ENCODE data around the gene EFCAB8.
"Not testable (repeated sequence)": the region's sequence is repeated elsewhere in the genome, so short reads cannot be mapped to it uniquely, and the experiment has no call there.

EFCAB8 gene

DNA sequence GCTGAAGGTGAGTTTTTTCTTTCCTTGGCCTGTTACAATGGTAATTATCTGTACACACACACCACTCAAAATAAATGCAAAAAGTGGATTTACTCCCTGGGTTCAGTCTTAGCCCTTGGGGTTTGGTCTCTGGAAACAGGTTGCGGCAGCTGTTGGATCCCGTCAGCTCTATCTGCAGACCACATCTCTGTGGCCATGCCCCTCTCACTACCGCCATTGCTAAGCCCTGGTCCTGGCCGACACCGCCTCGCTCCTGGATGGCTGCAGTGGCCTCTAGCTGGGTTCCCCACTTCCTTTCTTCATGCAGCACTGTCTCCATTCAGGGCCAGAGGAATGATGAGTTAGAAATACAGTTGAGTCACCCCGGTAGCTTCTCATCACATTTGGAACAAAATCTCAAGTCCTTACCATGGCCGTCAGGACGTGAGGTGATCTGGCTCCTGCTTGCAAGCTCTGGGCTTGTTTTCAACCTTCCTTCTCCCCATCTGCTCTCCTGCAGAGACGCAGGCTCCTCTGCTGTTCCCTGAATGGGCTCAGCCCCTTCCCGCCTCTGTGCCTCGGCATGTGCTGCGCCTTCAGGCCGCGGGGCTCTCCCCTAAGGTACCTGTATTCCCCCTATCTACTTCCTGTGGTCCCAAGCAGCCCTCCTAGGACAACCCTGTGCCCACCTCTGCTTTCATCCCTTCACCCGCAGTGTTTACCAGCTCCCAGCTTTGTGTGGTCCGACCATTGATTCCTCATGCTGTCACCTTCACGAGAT, 38.0 kb downstream of the EFCAB8 start:
- Histone ChIP-seq H3K27me3 (ENCODE audit: control insufficient read depth in 1 of 2, insufficient read depth in 2 of 2, low read length in 2 of 2) (no peaks in the 10 kb centered on the region), H3K36me3 (ENCODE audit: control insufficient read depth in 2 of 2, insufficient read depth in 2 of 2, low read length in 2 of 2) (no peaks in the 10 kb centered on the region), H3K27ac (ENCODE audit: low read length) (no peak overlapping the region), H3K9me3 (ENCODE audit: control insufficient read depth in 2 of 2, low read length in 2 of 2) (no peaks in the 10 kb centered on the region), H3K4me3 (ENCODE audit: low read length in 2 of 2) (no peak overlapping the region), H3K9ac (ENCODE audit: low read length in 2 of 2) (no peak overlapping the region), H3K4me1 (ENCODE audit: control insufficient read depth, insufficient read depth, low read length) (no peaks in the 10 kb centered on the region)

DNA sequence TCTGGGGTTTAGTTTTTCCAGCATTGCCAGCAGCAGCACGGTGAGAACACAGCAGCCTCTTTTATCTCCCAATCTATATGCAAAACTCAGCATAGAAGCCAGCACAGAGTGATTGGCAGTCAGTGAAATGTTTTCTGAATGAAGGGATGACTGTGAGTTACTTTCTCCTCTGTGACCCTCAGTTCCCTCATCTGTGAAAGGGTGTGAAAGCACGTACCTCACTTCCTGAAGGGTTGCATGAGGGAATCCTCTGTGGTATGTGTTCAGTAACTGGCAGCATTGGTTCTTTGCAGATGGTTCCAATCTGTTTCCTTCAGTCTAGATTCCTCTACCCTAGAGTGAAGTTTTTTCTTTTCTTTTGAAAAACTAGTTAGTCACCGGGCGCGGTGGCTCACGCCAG, 40.0 kb downstream of the EFCAB8 start:
- Histone ChIP-seq H3K9ac (ENCODE audit: low read length in 2 of 2) (no peak overlapping the region), H3K27ac (ENCODE audit: low read length) (no peak overlapping the region), H3K36me3 (ENCODE audit: control insufficient read depth in 2 of 2, insufficient read depth in 2 of 2, low read length in 2 of 2) (no peaks in the 10 kb centered on the region), H3K4me1 (ENCODE audit: control insufficient read depth, insufficient read depth, low read length) (no peaks in the 10 kb centered on the region), H3K27me3 (ENCODE audit: control insufficient read depth in 1 of 2, insufficient read depth in 2 of 2, low read length in 2 of 2) (no peaks in the 10 kb centered on the region), H3K4me3 (ENCODE audit: low read length in 2 of 2) (no peak overlapping the region), H3K9me3 (ENCODE audit: control insufficient read depth in 2 of 2, low read length in 2 of 2) (no peaks in the 10 kb centered on the region)

DNA sequence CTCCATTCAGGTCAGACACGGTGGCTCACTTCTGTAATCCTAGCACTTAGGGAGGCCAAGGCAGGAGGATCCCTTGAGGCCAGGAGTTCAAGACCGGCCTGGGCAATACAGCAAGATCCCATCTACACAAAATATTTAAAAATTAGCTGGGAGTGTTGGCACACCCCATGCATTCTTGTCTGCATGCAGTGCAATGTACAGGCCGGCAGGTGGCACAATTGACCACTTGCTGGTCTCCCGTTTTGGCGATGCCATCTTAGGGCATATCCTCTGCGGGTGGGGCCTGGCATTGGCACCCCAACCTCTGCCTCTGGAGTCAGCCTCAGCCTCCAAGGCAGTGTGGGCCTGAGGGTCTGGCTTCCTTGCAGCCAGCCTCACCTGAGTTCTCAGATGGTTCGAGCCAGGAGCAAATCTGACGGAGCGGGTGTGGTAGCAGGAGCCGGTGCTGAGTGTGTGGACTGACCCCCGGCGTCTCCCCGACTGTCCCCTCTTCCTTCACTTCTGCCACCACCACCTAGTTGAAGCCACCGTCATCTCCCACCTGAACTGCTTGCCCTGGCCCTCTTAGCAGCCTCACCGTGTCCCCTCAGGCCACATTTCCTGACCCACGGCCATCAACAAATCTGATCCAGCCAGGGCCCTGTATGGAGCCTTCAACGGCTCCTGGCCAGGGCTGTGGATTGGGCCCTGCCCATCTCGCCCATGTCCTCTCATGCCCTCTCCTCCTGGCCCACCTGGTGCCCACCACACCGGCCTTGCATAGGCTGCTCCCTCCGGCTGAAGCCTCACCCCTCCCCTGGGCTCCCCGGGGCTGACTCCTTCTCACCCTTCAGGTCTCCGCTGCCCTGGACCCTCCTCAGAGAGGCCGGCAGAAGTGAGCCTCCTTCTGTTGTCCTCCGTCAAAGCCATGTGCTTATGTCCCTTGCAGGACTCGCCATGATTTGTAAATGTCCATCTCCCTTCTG, 44.0 kb downstream of the EFCAB8 start:
- Histone ChIP-seq H3K27ac (ENCODE audit: low read length) (no peak overlapping the region), H3K4me1 (ENCODE audit: control insufficient read depth, insufficient read depth, low read length) (no peaks in the 10 kb centered on the region), H3K4me3 (ENCODE audit: low read length in 2 of 2) (no peak overlapping the region), H3K9me3 (ENCODE audit: control insufficient read depth in 2 of 2, low read length in 2 of 2) (no peaks in the 10 kb centered on the region), H3K9ac (ENCODE audit: low read length in 2 of 2) (no peak overlapping the region), H3K36me3 (ENCODE audit: control insufficient read depth in 2 of 2, insufficient read depth in 2 of 2, low read length in 2 of 2) (no peaks in the 10 kb centered on the region), H3K27me3 (ENCODE audit: control insufficient read depth in 1 of 2, insufficient read depth in 2 of 2, low read length in 2 of 2) (no peaks in the 10 kb centered on the region)

DNA sequence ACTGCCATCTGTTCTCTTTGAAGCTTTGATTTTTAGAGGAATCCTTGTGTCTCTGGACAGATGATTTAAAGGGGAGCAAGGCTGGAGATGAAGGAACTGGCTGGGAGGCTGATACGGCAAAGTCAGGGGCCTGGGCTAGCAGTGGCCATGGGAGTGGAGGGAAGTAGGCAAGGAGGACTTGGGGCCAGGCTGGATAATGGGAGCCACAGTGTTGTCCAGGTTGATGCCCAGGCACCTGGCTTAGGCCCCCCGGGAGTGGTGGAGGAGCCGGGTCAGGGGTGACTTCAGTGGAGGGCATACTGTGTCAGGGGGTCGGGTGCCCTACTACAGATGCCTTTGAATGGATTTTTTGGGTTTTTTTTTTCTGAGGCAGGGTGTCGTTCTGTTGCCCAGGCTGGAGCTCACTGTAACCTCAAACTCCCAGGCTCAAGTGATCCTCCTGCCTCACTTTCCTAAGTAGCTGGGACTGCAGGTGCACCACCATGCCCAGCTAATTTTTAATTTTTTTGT, 45.0 kb downstream of the EFCAB8 start:
- no peaks in the 10 kb centered on the region for H3K36me3 ChIP-seq (ENCODE audit: control insufficient read depth in 2 of 2, insufficient read depth in 2 of 2, low read length in 2 of 2)
- no peak overlapping the region for H3K27ac ChIP-seq (ENCODE audit: low read length)
- H3K4me1 ChIP-seq (ENCODE audit: control insufficient read depth, insufficient read depth, low read length) = no peaks in the 10 kb centered on the region
- H3K4me3 ChIP-seq (ENCODE audit: low read length in 2 of 2) = no peak overlapping the region
- no peaks in the 10 kb centered on the region for H3K9me3 ChIP-seq (ENCODE audit: control insufficient read depth in 2 of 2, low read length in 2 of 2)
- no peaks in the 10 kb centered on the region for H3K27me3 ChIP-seq (ENCODE audit: control insufficient read depth in 1 of 2, insufficient read depth in 2 of 2, low read length in 2 of 2)
- H3K9ac ChIP-seq (ENCODE audit: low read length in 2 of 2) = no peak overlapping the region

DNA sequence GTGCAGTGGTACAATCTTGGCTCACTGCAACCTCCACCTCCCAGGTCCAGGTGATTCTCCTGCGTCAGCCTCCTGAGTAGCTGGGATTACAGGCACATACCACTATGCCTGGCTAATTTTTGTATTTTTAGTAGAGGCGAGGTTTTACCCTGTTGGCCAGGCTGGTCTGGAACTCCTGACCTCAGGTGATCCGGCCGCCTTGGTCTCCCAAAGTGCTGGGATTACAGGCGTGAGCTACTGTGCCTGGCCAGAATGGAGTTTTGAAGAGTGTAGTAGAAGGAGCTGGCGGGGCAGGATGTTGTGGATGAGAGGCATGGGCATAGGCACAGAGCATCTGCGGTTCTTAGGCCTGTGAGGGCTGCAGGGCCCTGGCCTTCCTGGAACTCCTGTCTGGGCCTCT, 46.0 kb downstream of the EFCAB8 start:
- H3K4me3 ChIP-seq (ENCODE audit: low read length in 2 of 2); H3K9ac ChIP-seq (ENCODE audit: low read length in 2 of 2); H3K27ac ChIP-seq (ENCODE audit: low read length); H3K4me1 ChIP-seq (ENCODE audit: control insufficient read depth, insufficient read depth, low read length); H3K27me3 ChIP-seq (ENCODE audit: control insufficient read depth in 1 of 2, insufficient read depth in 2 of 2, low read length in 2 of 2); H3K36me3 ChIP-seq (ENCODE audit: control insufficient read depth in 2 of 2, insufficient read depth in 2 of 2, low read length in 2 of 2); H3K9me3 ChIP-seq (ENCODE audit: control insufficient read depth in 2 of 2, low read length in 2 of 2): not testable (repeated sequence)

DNA sequence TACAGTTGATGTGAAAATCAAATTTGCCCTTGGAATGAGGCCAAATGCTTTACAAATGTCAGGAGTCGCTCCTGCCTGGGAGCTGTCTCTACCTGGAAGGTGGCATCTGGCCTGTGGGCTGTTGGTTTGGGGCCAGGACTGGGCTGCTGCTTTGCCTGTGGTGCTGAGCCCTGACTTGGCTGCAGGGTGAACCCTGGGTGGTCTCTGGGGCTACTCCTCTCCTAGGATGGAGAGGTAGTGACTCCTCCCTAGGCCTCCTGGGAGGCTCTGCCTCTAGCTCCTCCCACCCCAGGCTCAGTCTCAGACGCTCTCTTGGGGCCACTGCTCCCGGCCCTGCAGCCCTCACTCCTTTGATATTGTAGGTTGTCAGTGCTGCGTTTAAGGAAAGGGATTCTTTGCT, 47.5 kb downstream of the EFCAB8 start:
- Histone ChIP-seq H3K36me3 (ENCODE audit: control insufficient read depth in 2 of 2, insufficient read depth in 2 of 2, low read length in 2 of 2) (no peaks in the 10 kb centered on the region), H3K9ac (ENCODE audit: low read length in 2 of 2) (no peak overlapping the region), H3K27me3 (ENCODE audit: control insufficient read depth in 1 of 2, insufficient read depth in 2 of 2, low read length in 2 of 2) (no peaks in the 10 kb centered on the region), H3K4me1 (ENCODE audit: control insufficient read depth, insufficient read depth, low read length) (no peaks in the 10 kb centered on the region), H3K27ac (ENCODE audit: low read length) (no peak overlapping the region), H3K4me3 (ENCODE audit: low read length in 2 of 2) (no peak overlapping the region), H3K9me3 (ENCODE audit: control insufficient read depth in 2 of 2, low read length in 2 of 2) (no peaks in the 10 kb centered on the region)

DNA sequence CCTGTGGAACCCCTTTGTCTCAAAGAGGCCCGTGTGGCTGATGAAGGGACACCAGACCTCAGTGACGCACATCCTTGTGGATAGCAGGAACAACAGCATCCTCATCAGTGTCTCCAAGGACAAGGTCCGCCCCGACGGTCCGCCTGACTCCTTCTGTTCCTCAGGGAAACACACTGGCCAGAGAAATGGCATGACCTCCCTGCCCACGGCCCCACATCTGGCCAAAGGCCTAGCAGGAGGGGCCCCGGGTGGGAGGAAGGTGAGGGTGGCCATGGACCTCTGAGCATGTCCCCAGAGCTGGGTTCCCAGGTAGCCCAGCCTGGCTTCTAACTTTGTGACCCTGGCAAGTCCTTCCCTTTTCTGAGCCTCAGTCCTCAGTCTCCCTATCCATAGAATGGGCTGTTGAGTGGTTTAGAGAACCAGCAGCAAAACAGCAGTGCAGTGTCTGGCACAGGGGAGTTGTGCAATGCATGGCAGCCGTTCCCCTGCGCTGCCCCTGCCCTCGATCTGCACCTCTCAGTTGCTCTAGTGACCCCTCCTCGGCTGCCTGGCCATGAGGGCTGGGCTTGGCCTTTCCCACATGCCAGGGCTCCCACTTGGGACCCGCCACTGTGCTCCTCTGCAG, 48.3 kb downstream of the EFCAB8 start:
- H3K9ac ChIP-seq (ENCODE audit: low read length in 2 of 2) = no peak overlapping the region
- H3K4me1 ChIP-seq (ENCODE audit: control insufficient read depth, insufficient read depth, low read length) = no peaks in the 10 kb centered on the region
- H3K27ac ChIP-seq (ENCODE audit: low read length) = no peak overlapping the region
- H3K27me3 ChIP-seq (ENCODE audit: control insufficient read depth in 1 of 2, insufficient read depth in 2 of 2, low read length in 2 of 2) = no peaks in the 10 kb centered on the region
- H3K9me3 ChIP-seq (ENCODE audit: control insufficient read depth in 2 of 2, low read length in 2 of 2) = no peaks in the 10 kb centered on the region
- H3K36me3 ChIP-seq (ENCODE audit: control insufficient read depth in 2 of 2, insufficient read depth in 2 of 2, low read length in 2 of 2) = no peaks in the 10 kb centered on the region
- H3K4me3 ChIP-seq (ENCODE audit: low read length in 2 of 2) = no peak overlapping the region

DNA sequence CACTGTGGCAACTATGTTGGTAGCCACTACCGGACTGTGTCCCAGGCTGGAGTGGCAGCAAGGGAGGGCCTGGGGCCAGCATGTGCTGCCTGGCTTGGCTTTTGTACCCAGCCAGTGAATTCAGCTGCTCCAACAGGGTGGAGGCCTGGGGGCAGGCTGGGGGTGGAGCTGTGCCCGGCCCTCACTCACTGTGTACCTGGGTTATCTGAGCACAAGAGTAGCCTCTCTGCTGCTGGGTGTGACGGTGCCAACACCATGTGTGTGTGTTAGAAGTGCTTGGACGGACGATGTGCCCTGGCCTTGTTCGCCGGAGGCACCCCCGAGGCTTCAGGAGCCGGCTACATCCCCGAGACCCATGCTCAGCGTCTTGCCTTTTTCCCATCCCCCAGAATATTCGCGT, 49.2 kb downstream of the EFCAB8 start:
- no peaks in the 10 kb centered on the region for H3K27me3 ChIP-seq (ENCODE audit: control insufficient read depth in 1 of 2, insufficient read depth in 2 of 2, low read length in 2 of 2)
- no peak overlapping the region for H3K4me3 ChIP-seq (ENCODE audit: low read length in 2 of 2)
- H3K36me3 ChIP-seq (ENCODE audit: control insufficient read depth in 2 of 2, insufficient read depth in 2 of 2, low read length in 2 of 2) = no peaks in the 10 kb centered on the region
- no peaks in the 10 kb centered on the region for H3K4me1 ChIP-seq (ENCODE audit: control insufficient read depth, insufficient read depth, low read length)
- H3K27ac ChIP-seq (ENCODE audit: low read length) = no peak overlapping the region
- peaks cover 0 to 3% of the 10 kb centered on the region in 2 donors for H3K9me3 ChIP-seq (ENCODE audit: control insufficient read depth in 2 of 2, low read length in 2 of 2)
- H3K9ac ChIP-seq (ENCODE audit: low read length in 2 of 2) = no peak overlapping the region

DNA sequence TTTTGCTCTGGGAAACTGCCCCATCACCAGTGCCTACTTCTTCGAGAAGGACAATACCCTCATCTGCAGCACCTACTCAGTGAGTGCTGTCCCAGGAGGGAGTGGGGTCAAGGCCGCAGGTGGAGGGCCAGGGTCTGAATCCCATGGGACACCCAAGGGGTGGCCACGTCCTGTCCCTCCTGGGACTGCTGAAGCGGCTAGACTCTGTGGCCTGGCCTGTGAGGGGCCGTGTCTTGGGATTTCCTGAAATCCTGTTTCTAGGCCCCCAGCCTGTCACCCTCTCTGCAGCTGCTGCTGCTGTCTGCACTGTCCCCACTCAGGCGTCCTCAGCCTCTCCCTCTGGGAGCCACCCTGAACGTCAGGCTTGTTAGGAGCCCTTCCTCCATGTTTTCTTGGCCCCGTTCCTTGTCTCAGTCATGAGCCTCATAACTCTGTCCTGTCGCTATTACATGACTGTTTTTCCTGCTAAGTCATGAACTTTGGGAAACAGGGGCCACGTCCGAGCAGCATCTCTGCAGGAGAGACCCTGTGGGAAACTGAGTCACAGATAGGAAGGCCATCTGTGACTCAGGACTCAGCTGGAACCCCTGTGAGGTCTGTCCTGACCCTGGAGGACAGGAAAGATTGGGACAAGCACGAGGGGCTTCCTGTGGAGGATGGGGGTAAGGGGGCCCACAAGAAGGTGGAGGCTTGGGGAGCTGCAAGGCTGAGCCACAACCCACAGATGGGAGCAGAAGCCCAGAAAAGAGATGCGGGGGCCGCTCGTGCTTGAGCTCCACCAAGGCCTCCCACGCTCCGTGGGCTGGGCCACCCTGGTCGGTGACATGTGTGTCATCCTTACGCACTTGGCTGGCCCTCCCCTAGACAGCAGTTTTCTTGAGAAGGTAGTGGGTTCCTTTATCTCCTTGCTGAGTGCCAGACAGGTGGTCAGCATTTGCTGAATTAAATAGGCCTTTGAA, 49.9 kb downstream of the EFCAB8 start:
- no peaks in the 10 kb centered on the region for H3K36me3 ChIP-seq (ENCODE audit: control insufficient read depth in 2 of 2, insufficient read depth in 2 of 2, low read length in 2 of 2)
- H3K4me3 ChIP-seq (ENCODE audit: low read length in 2 of 2) = no peak overlapping the region
- no peak overlapping the region for H3K27ac ChIP-seq (ENCODE audit: low read length)
- peaks cover 0 to 6% of the 10 kb centered on the region in 2 donors for H3K9me3 ChIP-seq (ENCODE audit: control insufficient read depth in 2 of 2, low read length in 2 of 2)
- H3K27me3 ChIP-seq (ENCODE audit: control insufficient read depth in 1 of 2, insufficient read depth in 2 of 2, low read length in 2 of 2) = no peaks in the 10 kb centered on the region
- no peak overlapping the region for H3K9ac ChIP-seq (ENCODE audit: low read length in 2 of 2)
- H3K4me1 ChIP-seq (ENCODE audit: control insufficient read depth, insufficient read depth, low read length) = no peaks in the 10 kb centered on the region

DNA sequence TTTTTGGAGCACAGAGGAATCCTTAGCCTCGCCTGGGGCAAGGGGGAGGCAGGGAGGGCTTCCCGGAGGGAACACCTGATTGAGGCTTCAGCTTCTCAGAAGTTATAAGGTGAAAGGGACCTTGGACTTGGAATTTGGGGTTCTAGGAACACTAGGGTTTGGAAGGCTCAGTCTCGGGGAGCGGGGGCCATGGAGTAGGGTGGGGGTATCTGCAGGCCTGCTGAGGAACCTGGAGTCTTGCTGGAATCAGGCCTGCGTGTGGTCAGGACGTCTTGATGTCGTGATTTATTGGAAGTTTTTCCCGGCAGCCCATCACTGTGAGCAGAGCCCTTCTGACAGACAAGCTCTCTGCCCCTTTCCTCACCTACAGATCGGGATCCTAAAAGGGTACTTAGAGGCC, 50.7 kb downstream of the EFCAB8 start:
- Histone ChIP-seq H3K4me3 (ENCODE audit: low read length in 2 of 2) (no peak overlapping the region), H3K27me3 (ENCODE audit: control insufficient read depth in 1 of 2, insufficient read depth in 2 of 2, low read length in 2 of 2) (no peaks in the 10 kb centered on the region), H3K36me3 (ENCODE audit: control insufficient read depth in 2 of 2, insufficient read depth in 2 of 2, low read length in 2 of 2) (no peaks in the 10 kb centered on the region), H3K9me3 (ENCODE audit: control insufficient read depth in 2 of 2, low read length in 2 of 2) (peaks cover 0 to 6% of the 10 kb centered on the region in 2 donors), H3K4me1 (ENCODE audit: control insufficient read depth, insufficient read depth, low read length) (no peaks in the 10 kb centered on the region), H3K9ac (ENCODE audit: low read length in 2 of 2) (no peak overlapping the region), H3K27ac (ENCODE audit: low read length) (no peak overlapping the region)
